GM20000 (cell line): ENCODE measurements around the gene CDKN2D.
"Not testable (repeated sequence)": the region's sequence is repeated elsewhere in the genome, so short reads cannot be mapped to it uniquely, and the experiment has no call there.

ENCODE experiments used
- DNase-seq: peaks from one replicate; pipeline ENCODE4 v3.0.0; 2012; ENCODE audit warnings: low spot score
- CTCF ChIP-seq: IDR thresholded peaks from 2 replicates; pipeline ENCODE4 v1.5.1; 2012; ENCODE audit warnings: mild to moderate bottlenecking, control low read depth; ENCODE audit errors: extremely low read depth, missing control alignments

The CDKN2D gene

GRCh38 chr19:10577951-10578350 lies 9.2 kb upstream of the CDKN2D start:
- no peak for TF ChIP-seq CTCF
- DNase-seq, result no peak

DNA sequence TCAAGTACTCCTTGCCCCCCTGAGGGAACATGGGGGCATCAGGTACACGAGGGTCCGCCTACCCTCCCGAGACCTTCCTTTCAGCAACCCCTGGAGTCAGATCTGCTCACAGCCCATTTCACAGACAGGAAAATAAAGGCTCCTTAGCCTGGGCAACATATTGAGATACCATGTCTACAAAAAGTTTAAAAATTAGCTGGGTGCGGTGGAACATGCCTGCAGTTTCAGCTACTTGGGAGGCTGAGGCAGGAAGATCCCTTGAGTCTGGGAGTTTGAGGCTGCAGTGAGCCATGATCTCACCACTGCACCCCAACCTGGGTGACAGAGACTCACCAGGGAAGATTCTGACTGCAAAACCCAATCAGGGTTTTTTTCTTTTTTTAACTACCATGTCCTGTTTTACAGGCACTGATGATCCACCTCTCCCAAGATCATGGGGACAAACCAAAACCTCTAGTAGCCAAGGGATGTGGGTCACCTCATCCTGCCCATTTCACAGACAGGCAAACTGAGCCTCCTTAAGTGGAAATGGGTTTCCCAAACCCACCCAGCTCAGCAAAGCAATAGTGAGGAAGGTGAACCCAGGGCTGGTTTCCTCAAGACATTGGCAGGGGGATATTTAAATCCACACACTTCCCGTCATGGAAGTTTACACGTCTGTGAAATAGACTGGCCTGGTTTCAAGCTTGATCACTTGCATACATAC lies 6.4 kb upstream of the CDKN2D start:
- no peak for DNase-seq

GRCh38 chr19:10574462-10574861 lies 5.7 kb upstream of the CDKN2D start:
- TF ChIP-seq CTCF, result no peak
- no peak for DNase-seq

More for the DNA sequence above, 6.4 kb upstream of the CDKN2D start:
- TF ChIP-seq CTCF, result no peak

DNA sequence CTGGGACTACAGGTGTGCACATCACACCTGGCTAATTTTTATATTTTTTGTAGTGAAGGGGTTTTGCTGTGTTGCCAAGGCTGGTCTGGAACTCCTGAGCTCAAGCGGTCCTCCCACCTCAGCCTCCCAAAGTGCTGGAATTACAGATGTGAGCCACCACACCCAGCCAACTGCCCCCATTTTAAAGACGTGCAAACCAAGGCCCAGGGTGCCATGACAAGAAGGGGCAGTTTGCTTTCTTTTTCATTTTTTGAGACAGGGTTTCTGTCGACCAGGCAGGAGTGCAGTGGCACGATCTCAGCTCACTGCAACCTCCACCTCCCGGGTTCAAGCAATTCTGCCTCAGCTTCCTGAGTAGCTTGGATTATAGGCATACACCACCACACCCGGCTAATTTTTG lies 5.0 kb upstream of the CDKN2D start:
- not testable (repeated sequence) for DNase-seq

DNA sequence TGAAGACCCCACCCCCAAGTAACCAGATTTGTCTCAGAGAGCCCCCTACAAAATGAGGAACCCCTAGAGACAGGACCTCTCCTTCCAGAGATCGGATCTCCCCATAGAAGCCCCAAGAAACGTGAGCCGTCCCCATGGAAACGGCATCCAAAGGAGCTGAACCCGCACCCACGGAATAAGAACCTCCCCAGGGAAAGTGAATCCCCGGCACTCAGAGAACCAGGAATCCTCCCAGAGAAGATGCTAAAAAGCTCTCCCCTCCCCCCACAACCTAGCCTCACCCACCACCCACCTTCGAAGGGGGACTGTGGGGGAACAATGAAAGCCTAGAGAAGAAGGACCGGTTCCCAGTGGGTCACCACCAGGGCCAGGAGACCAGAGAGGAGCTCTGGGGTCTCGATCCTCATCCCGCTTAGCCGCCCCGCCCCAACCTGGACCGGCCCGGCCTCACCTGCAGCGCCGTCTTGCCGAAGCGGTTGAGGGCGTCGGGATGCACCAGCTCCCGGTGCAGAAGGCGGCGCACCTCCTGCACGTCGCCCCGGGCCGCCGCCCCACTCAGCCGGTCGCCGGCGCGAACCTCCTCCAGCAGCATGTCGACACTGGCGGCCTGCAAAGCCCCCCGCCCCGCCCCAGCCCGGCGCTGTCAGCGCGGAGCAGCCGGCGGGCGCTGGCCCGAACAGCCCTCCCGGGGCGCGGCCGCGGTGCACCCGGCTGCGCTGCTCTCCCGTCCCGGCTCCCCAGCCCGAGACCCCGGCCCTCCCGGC lies 535 bp downstream of the CDKN2D start:
- peak; percentile 11 for DNase-seq
- TF ChIP-seq CTCF, result no peak

DNA sequence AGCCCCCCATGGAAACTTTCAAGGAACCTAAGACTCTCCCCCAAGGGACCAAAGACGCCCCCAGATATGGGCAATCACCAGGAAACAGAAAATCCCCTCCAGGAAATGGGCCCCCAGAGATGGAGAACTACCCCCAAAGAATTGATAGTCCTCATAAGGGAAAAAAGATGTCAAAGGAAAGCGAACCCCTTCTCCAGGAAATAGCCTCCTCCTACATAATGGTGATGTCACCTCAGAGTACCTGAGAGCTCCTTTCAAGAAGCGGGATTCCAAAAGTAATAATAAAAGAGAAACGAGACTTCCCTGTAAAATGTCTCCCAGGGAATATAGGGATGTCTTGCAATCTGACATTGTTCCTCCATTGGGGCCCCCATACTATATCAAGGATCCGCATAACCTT lies 1.1 kb downstream of the CDKN2D start:
- peak; percentile 12 for DNase-seq
- no peak for TF ChIP-seq CTCF

- TF ChIP-seq CTCF, result no peak
- DNase-seq, result peak; percentile 83
These were observed 1.9 kb downstream of the CDKN2D start for GRCh38 chr19:10566658-10567410.

DNA sequence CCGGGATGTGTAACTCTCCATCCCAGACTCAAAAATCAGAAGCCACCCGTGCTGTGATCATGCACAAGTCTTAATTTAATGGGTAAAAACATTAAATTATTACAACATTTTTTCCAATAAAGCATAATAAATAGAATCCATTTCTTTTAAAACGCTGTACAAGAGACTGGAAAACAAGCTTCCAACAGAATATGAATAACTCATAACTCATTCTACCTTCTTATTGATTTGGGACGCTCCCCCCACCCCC lies 2.4 kb downstream of the CDKN2D start:
- TF ChIP-seq CTCF, result no peak
- no peak for DNase-seq
